SK-N-SH treated with all-trans-retinoic acid at 6 μM for 48 hours (cell line): Measurements from ENCODE around the gene PTPRG.

Source experiments
- ATAC-seq: fragments of 200-7000 bp; cut with Tn5 transposase; 3 replicates; pipeline ENCODE4 v1.9.1; 2020; ENCODE audit warnings: mild to moderate bottlenecking, moderate library complexity
- BACH2 ChIP-seq: fragments of 250-450 bp; sonication (Bioruptor Pico); IDR thresholded peaks from 2 replicates; pipeline ENCODE4 v1.9.0; 2021; ENCODE audit warnings: mild to moderate bottlenecking, borderline replicate concordance
- CSRNP3 ChIP-seq: fragments of 250-450 bp; sonication (Bioruptor Pico); IDR thresholded peaks from 2 replicates; pipeline ENCODE4 v1.5.1; 2021; ENCODE audit warnings: mild to moderate bottlenecking, moderate library complexity
- ESRRG ChIP-seq: fragments of 250-450 bp; sonication (Bioruptor Pico); IDR thresholded peaks from 2 replicates; pipeline ENCODE4 v1.6.1; 2021; ENCODE audit warnings: mild to moderate bottlenecking
- GLIS3 ChIP-seq: fragments of 250-450 bp; sonication (Bioruptor Pico); IDR thresholded peaks from 2 replicates; pipeline ENCODE4 v1.5.0; 2020; ENCODE audit warnings: mild to moderate bottlenecking, moderate library complexity
- ISL1 ChIP-seq: fragments of 250-450 bp; sonication (Bioruptor Pico); IDR thresholded peaks from 2 replicates; pipeline ENCODE4 v2.1.2; 2022; ENCODE audit warnings: mild to moderate bottlenecking, moderate library complexity
- OSR1 ChIP-seq: fragments of 250-450 bp; sonication (Bioruptor Pico); IDR thresholded peaks from 2 replicates; pipeline ENCODE4 v1.8.0; 2022; ENCODE audit warnings: moderate library complexity, mild to moderate bottlenecking, inconsistent platforms
- PATZ1 ChIP-seq: fragments of 250-450 bp; sonication (Bioruptor Pico); IDR thresholded peaks from 2 replicates; pipeline ENCODE4 v1.8.0; 2020; ENCODE audit warnings: mild to moderate bottlenecking, moderate library complexity, borderline replicate concordance
- POU6F1 ChIP-seq: fragments of 250-450 bp; sonication (Bioruptor Pico); IDR thresholded peaks from 2 replicates; pipeline ENCODE4 v1.8.0; 2021; ENCODE audit warnings: low read depth, mild to moderate bottlenecking, moderate library complexity, borderline replicate concordance
- PPARA ChIP-seq: fragments of 250-450 bp; sonication (Bioruptor Pico); IDR thresholded peaks from 2 replicates; pipeline ENCODE4 v1.5.0; 2020; ENCODE audit warnings: mild to moderate bottlenecking, borderline replicate concordance
- RARB ChIP-seq: fragments of 250-450 bp; sonication (Bioruptor Pico); IDR thresholded peaks from 2 replicates; pipeline ENCODE4 v1.8.0; 2021; ENCODE audit warnings: mild to moderate bottlenecking, moderate library complexity
- SNAI2 ChIP-seq: fragments of 250-450 bp; sonication (Bioruptor Pico); IDR thresholded peaks from 2 replicates; pipeline ENCODE4 v1.5.0; 2020; ENCODE audit warnings: mild to moderate bottlenecking, moderate library complexity
- TSHZ2 ChIP-seq: fragments of 250-450 bp; sonication (Bioruptor Pico); IDR thresholded peaks from 2 replicates; pipeline ENCODE4 v1.5.0; 2020; ENCODE audit warnings: mild to moderate bottlenecking, moderate library complexity
- ZC3H10 ChIP-seq: fragments of 250-450 bp; sonication (Bioruptor Pico); IDR thresholded peaks from 2 replicates; pipeline ENCODE4 v1.5.1; 2021; ENCODE audit warnings: mild to moderate bottlenecking, moderate library complexity
- ZFP3 ChIP-seq: fragments of 250-450 bp; sonication (Bioruptor Pico); IDR thresholded peaks from 2 replicates; pipeline ENCODE4 v1.5.0; 2020; ENCODE audit warnings: mild to moderate bottlenecking, moderate library complexity
- ZFP30 ChIP-seq: fragments of 450-650 bp; formaldehyde crosslinking; IDR thresholded peaks from 2 replicates; pipeline ENCODE4 v1.5.0; 2022; ENCODE audit warnings: mild to moderate bottlenecking, moderate library complexity
- ZNF565 ChIP-seq: fragments of 450-650 bp; formaldehyde crosslinking; conservative IDR thresholded peaks from 2 replicates; pipeline ENCODE4 v1.5.0; 2020; ENCODE audit warnings: low read depth, mild to moderate bottlenecking, moderate library complexity
- ZNF70 ChIP-seq: fragments of 450-650 bp; formaldehyde crosslinking; IDR thresholded peaks from 2 replicates; pipeline ENCODE4 v1.5.0; 2020; ENCODE audit warnings: mild to moderate bottlenecking, moderate library complexity
- ZNF8 ChIP-seq: fragments of 450-650 bp; formaldehyde crosslinking; IDR thresholded peaks from 2 replicates; pipeline ENCODE4 v1.5.0; 2020; ENCODE audit warnings: mild to moderate bottlenecking, moderate library complexity

Gene PTPRG

GRCh38 chr3:62027241-62027640, 465.9 kb downstream of the PTPRG start:
- ATAC-seq, result no peak
- no peak for TF ChIP-seq CSRNP3 (CRISPR knock-in tag)
- TF ChIP-seq ZNF70 (CRISPR knock-in tag), result no peak
- TF ChIP-seq GLIS3 (CRISPR knock-in tag), result no peak
- no peak for TF ChIP-seq RARB (CRISPR knock-in tag)
- TF ChIP-seq TSHZ2 (CRISPR knock-in tag), result no peak
- no peak for TF ChIP-seq ESRRG (CRISPR knock-in tag)
- no peak for TF ChIP-seq SNAI2 (CRISPR knock-in tag)
- no peak for TF ChIP-seq ZFP30 (CRISPR knock-in tag)
- no peak for TF ChIP-seq POU6F1 (CRISPR knock-in tag)
- TF ChIP-seq PATZ1 (CRISPR knock-in tag), result no peak
- TF ChIP-seq ISL1 (CRISPR knock-in tag), result no peak

- TF ChIP-seq ISL1 (CRISPR knock-in tag) (no peak), CSRNP3 (CRISPR knock-in tag) (no peak), ZFP3 (CRISPR knock-in tag) (no peak), SNAI2 (CRISPR knock-in tag) (no peak), BACH2 (CRISPR knock-in tag) (no peak), ZC3H10 (CRISPR knock-in tag) (no peak), OSR1 (CRISPR knock-in tag) (no peak), GLIS3 (CRISPR knock-in tag) (no peak), POU6F1 (CRISPR knock-in tag) (no peak), PPARA (CRISPR knock-in tag) (no peak), ZNF70 (CRISPR knock-in tag) (no peak)
Measured at GRCh38 chr3:62027796-62028195, 466.4 kb downstream of the PTPRG start.

GRCh38 chr3:62028236-62028635, 466.9 kb downstream of the PTPRG start:
- no peak for ATAC-seq
- no peak for TF ChIP-seq ISL1 (CRISPR knock-in tag)
- TF ChIP-seq RARB (CRISPR knock-in tag), result no peak
- no peak for TF ChIP-seq ZNF565 (CRISPR knock-in tag)
- no peak for TF ChIP-seq ZNF8
- no peak for TF ChIP-seq CSRNP3 (CRISPR knock-in tag)

More at GRCh38 chr3:62027796-62028195, 466.4 kb downstream of the PTPRG start:
- no peak for ATAC-seq
